ENCODE results near the gene SOCS7. TPM values are rescaled to one million over a fixed set of nuclear protein-coding genes. Genes with fewer than 3 reads are reported as not detected.

Gene SOCS7
- total and polyA plus RNA-seq, 2 donors (not counting 1 experiment from before 2014, with no cell fraction given): 4.8 to 9.4 TPM

- no peak overlapping the region for H3K4me2 ChIP-seq (ENCODE audit: extremely low read depth, insufficient read depth, low read length)
- no peak overlapping the region for H3K27ac ChIP-seq (ENCODE audit: insufficient read depth, low read length)
- H3K9me3 ChIP-seq (ENCODE audit: control insufficient read depth, insufficient read depth, low read depth, low read length): no peaks in the 10 kb centered on the region
- no peaks in the 10 kb centered on the region for H3K4me1 ChIP-seq (ENCODE audit: control insufficient read depth, extremely low read depth, insufficient read depth, low read length)
- peaks cover 20% of the 10 kb centered on the region for H3K27me3 ChIP-seq (ENCODE audit: control insufficient read depth, insufficient read depth, low read length)
- TF ChIP-seq CTCF (conservative IDR thresholded peaks at IDR 0.05 in 1 of 2, IDR thresholded peaks at IDR 0.05 in 1 of 2; ENCODE audit: low read depth in 1 of 2, low read length in 2 of 2): no peak
- TF ChIP-seq EZH2 (IDR thresholded peaks at IDR 0.05; ENCODE audit: low read length, missing control alignments): no peak
- H3K36me3 ChIP-seq (ENCODE audit: control insufficient read depth, insufficient read depth, low read length): no peaks in the 10 kb centered on the region
- no peak overlapping the region for H3K9ac ChIP-seq (ENCODE audit: insufficient read depth, low read length)
- H3K79me2 ChIP-seq (ENCODE audit: control insufficient read depth, insufficient read depth, low read length): no peaks in the 10 kb centered on the region
- H4K20me1 ChIP-seq (ENCODE audit: control insufficient read depth, extremely low read depth, insufficient read depth, low read length): no peaks in the 10 kb centered on the region
- DNase-seq (ENCODE audit: low read depth in 2 of 2): no peak
- no peak overlapping the region for H3K4me3 ChIP-seq (replicated peaks in 1 of 4; ENCODE audit: control extremely low read depth in 1 of 4, insufficient read depth in 1 of 4, low read depth in 3 of 4, low read length in 4 of 4)
- H2AFZ ChIP-seq (ENCODE audit: low read length): no peak overlapping the region
These were observed 22.4 kb upstream of the SOCS7 start for GRCh38 chr17:38329284-38329683.

- no peak for TF ChIP-seq CTCF (conservative IDR thresholded peaks at IDR 0.05 in 1 of 2, IDR thresholded peaks at IDR 0.05 in 1 of 2; ENCODE audit: low read depth in 1 of 2, low read length in 2 of 2)
- TF ChIP-seq EZH2 (IDR thresholded peaks at IDR 0.05; ENCODE audit: low read length, missing control alignments): no peak
- H3K36me3 ChIP-seq (ENCODE audit: control insufficient read depth, insufficient read depth, low read length): no peaks in the 10 kb centered on the region
- no peaks in the 10 kb centered on the region for H3K4me1 ChIP-seq (ENCODE audit: control insufficient read depth, extremely low read depth, insufficient read depth, low read length)
- no peak overlapping the region for H3K4me2 ChIP-seq (ENCODE audit: extremely low read depth, insufficient read depth, low read length)
- no peak overlapping the region for H3K27ac ChIP-seq (ENCODE audit: insufficient read depth, low read length)
- no peaks in the 10 kb centered on the region for H4K20me1 ChIP-seq (ENCODE audit: control insufficient read depth, extremely low read depth, insufficient read depth, low read length)
- DNase-seq (ENCODE audit: low read depth in 2 of 2): no peak
- H3K27me3 ChIP-seq (ENCODE audit: control insufficient read depth, insufficient read depth, low read length): peaks cover 21% of the 10 kb centered on the region
- H3K79me2 ChIP-seq (ENCODE audit: control insufficient read depth, insufficient read depth, low read length): no peaks in the 10 kb centered on the region
- H2AFZ ChIP-seq (ENCODE audit: low read length): no peak overlapping the region
- no peaks in the 10 kb centered on the region for H3K9me3 ChIP-seq (ENCODE audit: control insufficient read depth, insufficient read depth, low read depth, low read length)
- H3K4me3 ChIP-seq (replicated peaks in 1 of 4; ENCODE audit: control extremely low read depth in 1 of 4, insufficient read depth in 1 of 4, low read depth in 3 of 4, low read length in 4 of 4): no peak overlapping the region
- no peak overlapping the region for H3K9ac ChIP-seq (ENCODE audit: insufficient read depth, low read length)
These were observed 21.6 kb upstream of the SOCS7 start for GRCh38 chr17:38329808-38330730.

GRCh38 chr17:38330941-38331411 lies 20.7 kb upstream of the SOCS7 start:
- no peak for TF ChIP-seq CTCF (conservative IDR thresholded peaks at IDR 0.05 in 1 of 2, IDR thresholded peaks at IDR 0.05 in 1 of 2; ENCODE audit: low read depth in 1 of 2, low read length in 2 of 2)
- TF ChIP-seq EZH2 (IDR thresholded peaks at IDR 0.05; ENCODE audit: low read length, missing control alignments): no peak
- no peak for DNase-seq (ENCODE audit: low read depth in 2 of 2)
- H3K4me2 ChIP-seq (ENCODE audit: extremely low read depth, insufficient read depth, low read length): no peak overlapping the region
- H3K36me3 ChIP-seq (ENCODE audit: control insufficient read depth, insufficient read depth, low read length): no peaks in the 10 kb centered on the region
- no peaks in the 10 kb centered on the region for H3K79me2 ChIP-seq (ENCODE audit: control insufficient read depth, insufficient read depth, low read length)
- no peak overlapping the region for H3K27ac ChIP-seq (ENCODE audit: insufficient read depth, low read length)
- H3K4me3 ChIP-seq (replicated peaks in 1 of 4; ENCODE audit: control extremely low read depth in 1 of 4, insufficient read depth in 1 of 4, low read depth in 3 of 4, low read length in 4 of 4): no peak overlapping the region
- H4K20me1 ChIP-seq (ENCODE audit: control insufficient read depth, extremely low read depth, insufficient read depth, low read length): no peaks in the 10 kb centered on the region
- H3K9me3 ChIP-seq (ENCODE audit: control insufficient read depth, insufficient read depth, low read depth, low read length): no peaks in the 10 kb centered on the region
- H2AFZ ChIP-seq (ENCODE audit: low read length): no peak overlapping the region
- no peak overlapping the region for H3K9ac ChIP-seq (ENCODE audit: insufficient read depth, low read length)
- H3K27me3 ChIP-seq (ENCODE audit: control insufficient read depth, insufficient read depth, low read length): peaks cover 21% of the 10 kb centered on the region
- no peaks in the 10 kb centered on the region for H3K4me1 ChIP-seq (ENCODE audit: control insufficient read depth, extremely low read depth, insufficient read depth, low read length)
